Stimulated activated naive CD8-positive, alpha-beta T cell treated with anti-CD3 and anti-CD28 coated beads, Interleukin-15, Interleukin-2, amounts not matched to agents 100 ng/mL and 50 ng/mL, for 24 hours (primary cell): Measurements from ENCODE around the gene MRFAP1L1.

ENCODE experiments used
- H3K27ac Mint-ChIP-seq: one replicate; pipeline ENCODE4 v1.8.0; 2021; ENCODE audit warnings: mild to moderate bottlenecking, mixed read lengths
- H3K27me3 Mint-ChIP-seq: one replicate; pipeline ENCODE4 v1.8.0; 2021; ENCODE audit warnings: mixed read lengths
- H3K36me3 Mint-ChIP-seq: one replicate; pipeline ENCODE4 v1.8.0; 2021; ENCODE audit warnings: low read depth, mixed read lengths
- H3K4me1 Mint-ChIP-seq: one replicate; pipeline ENCODE4 v1.8.0; 2021; ENCODE audit warnings: low read depth, mixed read lengths
- H3K4me3 Mint-ChIP-seq: one replicate; pipeline ENCODE4 v1.8.0; 2021; ENCODE audit warnings: mild to moderate bottlenecking, mixed read lengths
- H3K9me3 Mint-ChIP-seq: one replicate; pipeline ENCODE4 v1.8.0; 2021; ENCODE audit warnings: mixed read lengths

Gene MRFAP1L1

DNA sequence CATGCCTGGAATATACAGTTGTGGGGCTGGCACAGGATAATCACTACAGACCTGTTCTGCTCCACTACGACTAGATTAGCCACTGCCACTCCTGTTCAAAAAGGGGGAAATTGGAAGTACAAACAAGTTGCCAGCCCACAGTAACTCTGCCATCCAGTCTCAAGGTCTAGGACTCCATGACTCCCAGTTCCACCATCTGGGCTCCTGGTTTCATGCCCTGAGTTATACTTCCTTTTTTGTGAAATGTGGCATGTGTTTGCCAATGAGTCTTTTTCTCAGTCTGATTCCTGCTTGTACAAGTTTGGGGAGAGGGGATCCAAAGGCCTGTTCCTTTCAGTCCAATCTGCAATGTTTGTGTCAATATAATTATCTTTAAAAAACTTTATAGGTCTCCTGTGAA lies 5.3 kb upstream of the MRFAP1L1 start:
- Mint-ChIP-seq H3K4me3 (no peak overlapping the region), H3K27ac (peak overlapping the region; percentile 57), H3K9me3 (peaks cover 5% of the 10 kb centered on the region), H3K36me3 (peaks cover 4% of the 10 kb centered on the region), H3K27me3 (no peaks in the 10 kb centered on the region), H3K4me1 (peaks cover 41% of the 10 kb centered on the region)

DNA sequence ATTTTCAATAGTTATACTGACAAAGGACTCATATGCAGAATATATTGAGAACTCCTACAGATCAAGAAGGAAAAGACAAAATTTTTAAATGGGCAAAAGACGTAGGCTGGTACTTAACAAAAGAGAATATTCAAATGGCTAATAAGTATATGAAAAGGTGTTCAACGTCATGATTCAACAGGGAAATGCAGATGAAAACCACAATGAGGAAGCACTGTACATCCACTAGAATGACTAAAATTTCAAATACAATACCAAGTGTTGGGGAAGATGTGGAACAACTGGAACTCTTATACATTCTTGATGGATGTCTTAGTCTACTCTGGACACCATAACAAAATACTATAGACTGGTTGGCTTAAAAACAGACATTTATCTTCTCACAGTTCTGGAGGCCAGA lies 1.3 kb upstream of the MRFAP1L1 start:
- no peak overlapping the region for H3K4me3 Mint-ChIP-seq

GRCh38 chr4:6710282-6710681 lies 617 bp upstream of the MRFAP1L1 start:
- Mint-ChIP-seq H3K4me3 (peak overlapping the region; percentile 97), H3K4me1 (peaks cover 54% of the 10 kb centered on the region), H3K36me3 (peaks cover 39% of the 10 kb centered on the region), H3K27ac (peak overlapping the region; percentile 97), H3K27me3 (no peaks in the 10 kb centered on the region), H3K9me3 (peaks cover 5% of the 10 kb centered on the region)

More for the DNA sequence above, 1.3 kb upstream of the MRFAP1L1 start:
- peaks cover 33% of the 10 kb centered on the region for H3K36me3 Mint-ChIP-seq
- H3K27ac Mint-ChIP-seq: no peak overlapping the region
- H3K27me3 Mint-ChIP-seq: no peaks in the 10 kb centered on the region
- peaks cover 54% of the 10 kb centered on the region for H3K4me1 Mint-ChIP-seq
- peaks cover 5% of the 10 kb centered on the region for H3K9me3 Mint-ChIP-seq

DNA sequence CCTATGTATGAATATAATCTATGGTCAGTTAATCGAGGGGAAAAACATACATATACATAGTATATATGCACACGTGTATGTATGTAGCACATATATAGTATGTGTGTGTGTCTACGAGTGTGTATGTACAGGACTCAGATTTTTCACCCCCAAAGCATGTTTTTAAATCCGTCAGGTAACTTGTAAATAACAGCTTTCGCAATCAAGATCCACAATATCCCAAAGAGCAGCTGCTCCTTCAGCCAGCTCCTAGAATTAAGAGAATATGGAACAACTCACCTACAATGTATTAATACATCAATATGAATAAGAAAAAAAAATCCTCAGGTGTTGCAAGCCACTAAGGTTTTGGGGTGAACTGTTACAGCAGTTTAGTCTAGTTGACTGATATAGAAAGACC lies 3.5 kb downstream of the MRFAP1L1 start:
- no peaks in the 10 kb centered on the region for H3K27me3 Mint-ChIP-seq
- H3K4me3 Mint-ChIP-seq: peak overlapping the region; percentile 50
- H3K9me3 Mint-ChIP-seq: peaks cover 5% of the 10 kb centered on the region
- peaks cover 73% of the 10 kb centered on the region for H3K4me1 Mint-ChIP-seq
- peak overlapping the region; percentile 52 for H3K27ac Mint-ChIP-seq
- peaks cover 59% of the 10 kb centered on the region for H3K36me3 Mint-ChIP-seq

DNA sequence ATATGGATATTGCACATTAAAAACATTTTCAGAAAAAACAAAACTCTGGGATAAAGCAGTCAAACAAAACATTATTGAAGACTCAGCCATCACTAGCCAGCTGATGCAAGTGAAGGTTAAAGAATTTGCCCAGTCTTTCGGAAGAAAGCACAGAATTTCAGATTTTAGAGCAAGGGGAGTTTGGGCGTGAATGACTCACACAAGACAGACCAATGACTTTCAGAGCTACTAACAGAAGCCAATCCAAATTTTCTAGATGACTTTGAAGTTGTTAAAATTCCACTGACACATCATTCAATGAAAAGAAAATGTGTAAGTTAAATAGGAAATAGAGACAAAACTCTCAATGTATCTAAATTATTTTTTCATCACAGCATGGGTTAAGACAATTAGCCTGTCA lies 4.0 kb downstream of the MRFAP1L1 start:
- peak overlapping the region; percentile 52 for H3K27ac Mint-ChIP-seq
- H3K4me1 Mint-ChIP-seq: peaks cover 68% of the 10 kb centered on the region

GRCh38 chr4:6703786-6704185 lies 5.9 kb downstream of the MRFAP1L1 start:
- Mint-ChIP-seq H3K36me3 (peaks cover 55% of the 10 kb centered on the region), H3K4me1 (peaks cover 65% of the 10 kb centered on the region), H3K4me3 (no peak overlapping the region), H3K27ac (peak overlapping the region; percentile 73), H3K27me3 (no peaks in the 10 kb centered on the region), H3K9me3 (no peaks in the 10 kb centered on the region)

More for the DNA sequence above, 4.0 kb downstream of the MRFAP1L1 start:
- Mint-ChIP-seq H3K4me3 (peak overlapping the region; percentile 50), H3K9me3 (peaks cover 1% of the 10 kb centered on the region), H3K27me3 (no peaks in the 10 kb centered on the region), H3K36me3 (peaks cover 60% of the 10 kb centered on the region)

DNA sequence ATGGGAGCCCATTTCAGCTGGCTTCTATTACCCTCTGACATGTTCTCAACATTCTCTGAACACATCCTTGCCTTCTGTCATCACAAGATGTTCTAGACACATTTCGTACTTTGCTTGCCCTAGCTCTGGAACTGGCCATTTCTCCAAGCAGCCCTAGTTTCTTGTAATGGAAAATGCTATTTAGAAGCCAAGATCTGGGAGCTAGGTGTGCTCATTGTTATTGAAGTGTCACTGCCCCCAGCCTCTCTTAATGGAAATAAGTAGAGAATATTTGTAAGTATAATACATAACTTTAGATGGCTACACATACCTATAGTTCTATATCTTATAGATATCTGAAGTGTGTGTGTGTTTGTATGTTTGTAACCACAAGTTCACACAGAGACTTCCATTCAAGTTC lies 6.9 kb downstream of the MRFAP1L1 start:
- peaks cover 50% of the 10 kb centered on the region for H3K36me3 Mint-ChIP-seq
- H3K27ac Mint-ChIP-seq: no peak overlapping the region
- no peak overlapping the region for H3K4me3 Mint-ChIP-seq
- no peaks in the 10 kb centered on the region for H3K9me3 Mint-ChIP-seq
- peaks cover 61% of the 10 kb centered on the region for H3K4me1 Mint-ChIP-seq
- no peaks in the 10 kb centered on the region for H3K27me3 Mint-ChIP-seq

DNA sequence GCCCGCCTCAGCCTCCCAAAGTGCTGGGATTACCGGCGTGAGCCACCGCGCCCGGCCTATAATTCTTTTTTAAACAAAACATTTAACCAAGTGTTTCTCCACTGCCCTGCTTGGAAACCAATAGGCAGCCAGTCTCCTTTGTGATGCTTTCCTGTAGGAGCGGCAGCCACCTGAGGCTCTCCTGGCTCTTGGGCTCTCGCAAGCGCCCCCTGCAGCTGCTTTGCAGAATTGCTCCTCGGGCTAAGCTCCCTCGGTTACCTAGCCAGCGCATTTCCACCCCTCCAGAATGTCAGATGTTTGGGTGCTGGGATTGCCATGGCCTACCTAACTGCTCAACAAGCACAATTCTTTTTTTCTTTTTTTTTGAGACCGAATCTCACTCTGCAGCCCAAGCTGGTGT lies 8.3 kb downstream of the MRFAP1L1 start:
- H3K4me3 Mint-ChIP-seq: no peak overlapping the region
- no peak overlapping the region for H3K27ac Mint-ChIP-seq
- peaks cover 59% of the 10 kb centered on the region for H3K4me1 Mint-ChIP-seq
- H3K27me3 Mint-ChIP-seq: no peaks in the 10 kb centered on the region
- peaks cover 39% of the 10 kb centered on the region for H3K36me3 Mint-ChIP-seq
- no peaks in the 10 kb centered on the region for H3K9me3 Mint-ChIP-seq

- H3K4me1 Mint-ChIP-seq: peaks cover 59% of the 10 kb centered on the region
- H3K4me3 Mint-ChIP-seq: no peak overlapping the region
- H3K9me3 Mint-ChIP-seq: no peaks in the 10 kb centered on the region
- no peaks in the 10 kb centered on the region for H3K27me3 Mint-ChIP-seq
- H3K36me3 Mint-ChIP-seq: peaks cover 26% of the 10 kb centered on the region
- H3K27ac Mint-ChIP-seq: peak overlapping the region; percentile 42
These were observed 9.8 kb downstream of the MRFAP1L1 start for GRCh38 chr4:6699903-6700302.

- H3K9me3 Mint-ChIP-seq: no peaks in the 10 kb centered on the region
- H3K27ac Mint-ChIP-seq: peak overlapping the region; percentile 42
- peaks cover 21% of the 10 kb centered on the region for H3K36me3 Mint-ChIP-seq
- no peak overlapping the region for H3K4me3 Mint-ChIP-seq
- peaks cover 59% of the 10 kb centered on the region for H3K4me1 Mint-ChIP-seq
- no peaks in the 10 kb centered on the region for H3K27me3 Mint-ChIP-seq
These were observed 10.3 kb downstream of the MRFAP1L1 start for GRCh38 chr4:6699388-6699787.

DNA sequence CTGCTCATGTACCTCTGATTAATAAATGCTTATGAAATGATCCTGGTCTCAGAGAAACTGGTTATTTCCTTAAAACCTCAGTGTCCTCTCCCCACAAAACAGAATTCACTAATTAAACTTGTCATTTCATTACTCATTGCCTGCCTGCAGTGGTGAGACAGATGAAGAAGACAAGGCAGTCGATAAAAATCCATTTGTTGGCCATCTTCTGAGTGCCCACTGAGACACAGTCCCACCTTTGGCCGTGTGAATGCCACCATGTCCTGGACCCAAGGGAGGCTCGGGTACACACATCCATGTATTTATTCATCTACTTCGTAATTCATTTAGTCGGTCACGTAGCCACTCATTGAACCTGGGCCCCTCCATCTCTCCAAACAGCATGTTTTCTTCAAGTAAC lies 12.5 kb downstream of the MRFAP1L1 start:
- H3K4me3 Mint-ChIP-seq: no peak overlapping the region
- peaks cover 10% of the 10 kb centered on the region for H3K36me3 Mint-ChIP-seq
- H3K27ac Mint-ChIP-seq: peak overlapping the region; percentile 90
- peaks cover 69% of the 10 kb centered on the region for H3K4me1 Mint-ChIP-seq
- H3K27me3 Mint-ChIP-seq: no peaks in the 10 kb centered on the region
- H3K9me3 Mint-ChIP-seq: no peaks in the 10 kb centered on the region

DNA sequence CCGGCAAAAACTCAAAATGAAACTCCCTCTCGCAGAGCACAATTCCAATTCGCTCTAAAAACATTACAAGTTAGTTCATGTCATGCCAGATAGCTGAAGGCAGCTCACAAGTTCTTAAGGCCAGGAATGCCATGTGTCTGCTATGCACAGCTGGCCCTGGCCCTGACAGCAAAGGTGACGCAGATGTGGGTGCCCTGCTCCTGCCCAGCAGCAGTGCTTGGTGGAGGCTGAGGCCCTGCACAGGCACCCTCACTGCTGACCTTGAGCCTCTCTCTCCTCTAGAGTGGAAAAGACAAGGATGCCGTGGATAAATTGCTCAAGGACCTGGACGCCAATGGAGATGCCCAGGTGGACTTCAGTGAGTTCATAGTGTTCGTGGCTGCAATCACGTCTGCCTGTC lies 13.1 kb downstream of the MRFAP1L1 start:
- Mint-ChIP-seq H3K27me3 (no peaks in the 10 kb centered on the region), H3K4me1 (peaks cover 69% of the 10 kb centered on the region), H3K4me3 (peak overlapping the region; percentile 35), H3K36me3 (peaks cover 10% of the 10 kb centered on the region), H3K27ac (peak overlapping the region; percentile 90), H3K9me3 (no peaks in the 10 kb centered on the region)

GRCh38 chr4:6695660-6696610 lies 13.7 kb downstream of the MRFAP1L1 start:
- no peaks in the 10 kb centered on the region for H3K9me3 Mint-ChIP-seq
- peaks cover 74% of the 10 kb centered on the region for H3K4me1 Mint-ChIP-seq
- peaks cover 10% of the 10 kb centered on the region for H3K36me3 Mint-ChIP-seq
- H3K27me3 Mint-ChIP-seq: no peaks in the 10 kb centered on the region
- H3K4me3 Mint-ChIP-seq: peak overlapping the region; percentile 35
- peak overlapping the region; percentile 90 for H3K27ac Mint-ChIP-seq

DNA sequence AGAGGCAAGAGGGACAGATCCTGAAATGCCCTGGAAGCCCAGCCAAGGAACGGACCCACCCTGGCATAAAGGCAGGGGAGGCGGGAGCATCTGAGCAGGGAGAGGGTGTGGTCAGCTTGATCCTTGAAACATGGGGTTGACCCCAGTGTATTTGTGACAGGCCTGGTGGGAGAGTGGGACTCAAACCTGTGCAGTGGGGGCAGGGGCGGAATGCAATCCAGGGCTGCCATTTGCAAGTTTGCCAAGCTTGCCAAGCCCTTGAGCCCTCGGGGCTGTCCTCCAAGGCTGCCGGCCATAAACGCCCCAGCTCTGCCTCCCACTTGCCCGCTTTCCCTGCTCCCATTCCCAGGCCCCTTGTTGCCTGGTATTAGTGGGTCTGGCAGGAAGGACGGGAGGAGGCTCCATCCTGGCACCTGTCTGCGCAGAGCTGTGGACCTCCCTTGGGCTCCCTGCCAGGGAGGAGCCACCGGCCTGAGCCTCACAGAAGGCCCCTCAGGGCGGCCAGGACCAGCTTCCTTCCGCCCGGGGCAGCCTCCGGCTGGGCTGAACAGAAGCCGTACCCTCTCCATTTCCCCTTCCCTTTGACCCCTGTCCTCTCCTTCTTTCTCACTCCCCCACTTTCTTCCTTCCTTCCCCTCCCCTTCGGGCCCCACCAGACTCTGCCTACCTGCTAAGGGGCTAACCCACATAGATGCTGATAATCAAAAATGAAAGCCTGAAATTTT lies 15.3 kb downstream of the MRFAP1L1 start:
- Mint-ChIP-seq H3K27ac (peak overlapping the region; percentile 86), H3K9me3 (no peaks in the 10 kb centered on the region), H3K4me1 (peaks cover 85% of the 10 kb centered on the region), H3K36me3 (peaks cover 5% of the 10 kb centered on the region), H3K27me3 (no peaks in the 10 kb centered on the region), H3K4me3 (peak overlapping the region; percentile 25)
